H1 (cell line): ENCODE results near the gene CST4. TPM values are rescaled to one million over a fixed set of nuclear protein-coding genes. Genes with fewer than 3 reads are reported as not detected.

Experiments used
- CTCF ChIA-PET: fragments of 300-600 bp; sonication (Branson Sonifier 250); formaldehyde crosslinking; loops from one replicate; lab custom pipeline; 2021; ENCODE audit not compliant: partially characterized antibody; lab: Charles Lee
- POLR2A ChIA-PET: fragments of 300-600 bp; sonication (Branson Sonifier 250); formaldehyde crosslinking; loops from one replicate; lab custom pipeline; 2021; ENCODE audit warnings: inconsistent platforms; ENCODE audit not compliant: partially characterized antibody; lab: Charles Lee
- DNase-seq, 2 experiments: peaks; one replicate each; pipeline versions ENCODE4 v3.0.0 to v3.0.0-alpha.2; 2010 to 2022; ENCODE audit warnings: low spot score in 2 of 2, low read depth in 1 of 2, mixed read lengths in 1 of 2
- FAIRE-seq: peaks from 2 replicates; lab custom pipeline; 2011; peaks lifted over from hg19 to GRCh38; lab: Jason Lieb, UNC
- H2AFZ ChIP-seq: 2 replicates; pipeline ENCODE4 v1.8.1; 2012; ENCODE audit warnings: low read length, inconsistent platforms
- H2AK5ac ChIP-seq: 2 replicates; pipeline ENCODE4 v1.6.1; 2013; ENCODE audit warnings: low read depth, low read length
- H2BK120ac ChIP-seq: replicated peaks from 2 replicates; pipeline ENCODE3; 2013; ENCODE audit warnings: low read depth, low read length, inconsistent platforms
- H2BK12ac ChIP-seq: 2 replicates; pipeline ENCODE4 v1.6.1; 2013; ENCODE audit warnings: low read depth, low read length
- H2BK15ac ChIP-seq: 2 replicates; pipeline ENCODE4 v1.6.1; 2013; ENCODE audit warnings: low read length
- H2BK20ac ChIP-seq: 2 replicates; pipeline ENCODE4 v1.6.1; 2013; ENCODE audit warnings: low read length
- H2BK5ac ChIP-seq: 2 replicates; pipeline ENCODE4 v1.6.1; 2013; ENCODE audit warnings: low read depth, low read length
- H3K14ac ChIP-seq: 2 replicates; pipeline ENCODE4 v1.6.1; 2013; ENCODE audit warnings: inconsistent platforms; ENCODE audit not compliant: insufficient read length
- H3K18ac ChIP-seq: 2 replicates; pipeline ENCODE4 v1.6.1; 2013; ENCODE audit warnings: low read length; ENCODE audit errors: extremely low read depth
- H3K23ac ChIP-seq: 2 replicates; pipeline ENCODE4 v1.6.1; 2013; ENCODE audit warnings: inconsistent platforms; ENCODE audit not compliant: insufficient read length
- H3K23me2 ChIP-seq: 2 replicates; pipeline ENCODE4 v1.6.1; 2013; ENCODE audit warnings: low read depth, low read length
- H3K27ac ChIP-seq: 2 replicates; pipeline ENCODE4 v1.6.1; 2011; ENCODE audit warnings: low read depth, low read length, inconsistent platforms
- H3K27me3 ChIP-seq, 4 experiments: replicated peaks in 1 of 4; 1 replicate in 1 of 4; 2 replicates in 3 of 4; pipeline versions ENCODE4 v1.6.1 to v1.8.1; 2011 to 2013; ENCODE audit warnings: low read length in 3 of 4, mild to moderate bottlenecking in 3 of 4, inconsistent platforms in 2 of 4, mixed read lengths in 2 of 4, moderate library complexity in 1 of 4; ENCODE audit not compliant: control insufficient read depth in 3 of 4, insufficient read depth in 3 of 4; ENCODE audit errors: extremely low read depth in 1 of 4
- H3K36me3 ChIP-seq, 4 experiments: 2 replicates each; pipeline versions ENCODE4 v1.6.1 to v1.8.1; 2011 to 2013; ENCODE audit warnings: mild to moderate bottlenecking in 4 of 4, low read length in 3 of 4, moderate library complexity in 2 of 4, control low read depth in 1 of 4, inconsistent platforms in 1 of 4; ENCODE audit not compliant: insufficient read depth in 4 of 4, control insufficient read depth in 2 of 4
- H3K4ac ChIP-seq: replicated peaks from 2 replicates; pipeline ENCODE3; 2013; ENCODE audit warnings: low read length, low read depth, mixed read lengths, inconsistent platforms; ENCODE audit not compliant: insufficient read length
- H3K4me1 ChIP-seq, 4 experiments: replicated peaks in 1 of 4; 1 replicate in 1 of 4; 2 replicates in 3 of 4; pipeline versions ENCODE4 v1.6.1 to v1.8.1; 2011 to 2013; ENCODE audit warnings: low read length in 3 of 4, inconsistent platforms in 2 of 4, mixed read lengths in 1 of 4; ENCODE audit not compliant: insufficient read depth in 4 of 4, control insufficient read depth in 3 of 4
- H3K4me2 ChIP-seq, 2 experiments: 2 replicates each; pipeline versions ENCODE4 v1.6.1 to v1.8.1; 2011 to 2013; ENCODE audit warnings: low read depth in 2 of 2, low read length in 2 of 2, control low read depth in 1 of 2, inconsistent platforms in 1 of 2, mild to moderate bottlenecking in 1 of 2; ENCODE audit not compliant: insufficient read depth in 1 of 2
- H3K4me3 ChIP-seq, 4 experiments: fragments of 200-600, 300-600 bp in 1 of 4; sonication (generic), shearing (Covaris generic), sonication (Bioruptor Twin) in 1 of 4; 2 replicates each; pipeline versions ENCODE4 v1.5.1 to v1.8.1; 2011 to 2016; ENCODE audit warnings: low read length in 4 of 4, low read depth in 3 of 4, control low read depth in 2 of 4, inconsistent platforms in 2 of 4, mild to moderate bottlenecking in 2 of 4, mixed read lengths in 1 of 4, moderate library complexity in 1 of 4; ENCODE audit not compliant: insufficient read depth in 2 of 4; ENCODE audit errors: extremely low read depth in 1 of 4
- H3K56ac ChIP-seq: replicated peaks from 2 replicates; pipeline ENCODE3; 2013; ENCODE audit warnings: low read depth, mild to moderate bottlenecking, mixed read lengths, low read length, inconsistent platforms; ENCODE audit not compliant: insufficient read length
- H3K79me1 ChIP-seq: 2 replicates; pipeline ENCODE4 v1.6.1; 2013; ENCODE audit warnings: low read depth, low read length, control low read depth
- H3K79me2 ChIP-seq, 2 experiments: 2 replicates each; pipeline versions ENCODE4 v1.6.1 to v1.8.1; 2012 to 2013; ENCODE audit warnings: low read length in 2 of 2, mild to moderate bottlenecking in 2 of 2, inconsistent platforms in 1 of 2; ENCODE audit not compliant: insufficient read depth in 2 of 2, control insufficient read depth in 1 of 2
- H3K9ac ChIP-seq, 4 experiments: replicated peaks in 1 of 4; 1 replicate in 1 of 4; 2 replicates in 3 of 4; pipeline versions ENCODE4 v1.6.1 to v1.8.1; 2011 to 2013; ENCODE audit warnings: low read depth in 3 of 4, low read length in 3 of 4, control low read depth in 2 of 4, mild to moderate bottlenecking in 2 of 4, moderate library complexity in 2 of 4, inconsistent platforms in 1 of 4; ENCODE audit errors: extremely low read depth in 1 of 4
- H3K9me3 ChIP-seq, 2 experiments: 2 replicates each; pipeline versions ENCODE4 v1.6.1 to v1.8.1; 2012 to 2013; ENCODE audit warnings: mild to moderate bottlenecking in 2 of 2, moderate library complexity in 2 of 2, control low read depth in 1 of 2, inconsistent platforms in 1 of 2, low read depth in 1 of 2, low read length in 1 of 2, mixed read lengths in 1 of 2; ENCODE audit not compliant: insufficient read depth in 2 of 2
- H4K20me1 ChIP-seq, 2 experiments: replicated peaks in 1 of 2; 2 replicates each; pipeline versions ENCODE3 to v1.8.1; 2011 to 2013; ENCODE audit warnings: inconsistent platforms in 2 of 2, low read length in 2 of 2, mild to moderate bottlenecking in 1 of 2; ENCODE audit not compliant: insufficient read depth in 2 of 2, control insufficient read depth in 1 of 2
- H4K5ac ChIP-seq: 2 replicates; pipeline ENCODE4 v1.6.1; 2013; ENCODE audit warnings: low read length, low read depth, mixed read lengths, inconsistent platforms; ENCODE audit not compliant: insufficient read length
- H4K8ac ChIP-seq: 2 replicates; pipeline ENCODE4 v1.8.0; 2013; ENCODE audit warnings: mild to moderate bottlenecking, moderate library complexity, low read length, inconsistent platforms; ENCODE audit not compliant: insufficient read depth; ENCODE audit errors: extremely low read depth
- H4K91ac ChIP-seq: replicated peaks from 2 replicates; pipeline ENCODE3; 2013; ENCODE audit warnings: low read length, mixed read lengths, inconsistent platforms; ENCODE audit not compliant: insufficient read length
- EGR1 ChIP-seq: IDR thresholded peaks from 2 replicates; pipeline ENCODE4 v1.6.1; 2011; ENCODE audit warnings: low read depth, low read length, borderline replicate concordance
- FOSL1 ChIP-seq: IDR thresholded peaks from 2 replicates; pipeline ENCODE4 v1.6.1; 2011; ENCODE audit warnings: mild to moderate bottlenecking, low read depth, low read length, moderate library complexity; ENCODE audit not compliant: insufficient read depth
- HDAC2 ChIP-seq, 2 experiments: fragments of 300-600 bp in 1 of 2; sonication (generic) in 1 of 2; IDR thresholded peaks; 2 replicates each; pipeline ENCODE4 v1.6.1; 2011 to 2012; ENCODE audit warnings: low read depth in 2 of 2, low read length in 2 of 2, mild to moderate bottlenecking in 2 of 2, moderate library complexity in 2 of 2, borderline replicate concordance in 1 of 2, inconsistent platforms in 1 of 2
- JUND ChIP-seq: IDR thresholded peaks from 2 replicates; pipeline ENCODE4 v1.6.1; 2011; ENCODE audit warnings: mild to moderate bottlenecking, improper control_type of control experiment, low read length
- SIRT6 ChIP-seq: IDR thresholded peaks from one replicate; pipeline ENCODE4 v1.7.1; 2012; ENCODE audit warnings: low read length, inconsistent platforms
- SIX5 ChIP-seq: IDR thresholded peaks from 2 replicates; pipeline ENCODE4 v1.6.1; 2011; ENCODE audit warnings: mild to moderate bottlenecking, low read depth, low read length
- USF2 ChIP-seq: IDR thresholded peaks from 2 replicates; pipeline ENCODE4 v1.6.1; 2011; ENCODE audit warnings: low read length, improper control_type of control experiment
- WGBS, 2 experiments: shearing (Covaris generic) in 1 of 2; methylation state at CpG; one replicate each; pipeline versions ENCODE4 v1.1.6 to v1.1.7; 2013 to 2015; ENCODE audit warnings: low lambda C conversion rate in 2 of 2, mixed read lengths in 2 of 2, inconsistent platforms in 1 of 2, low coverage in 1 of 2, missing lambda C conversion rate in 1 of 2; ENCODE audit not compliant: insufficient replicate concordance in 2 of 2, insufficient coverage in 1 of 2, insufficient read length in 1 of 2; ENCODE audit errors: extremely low coverage in 1 of 2, missing lambda C conversion rate in 1 of 2; 5-methylcytosine and 5-hydroxymethylcytosine counted together
- polyA plus RNA-seq, 7 experiments: library from polyadenylated mRNA; depleted of rRNA in 3 of 7; stranded (reverse) in 5 of 7; unstranded in 2 of 7; fragments of >200 nt in 5 of 7; fragments of 200-250 nt in 2 of 7; gene quantifications; 1 replicate in 5 of 7; 2 replicates in 1 of 7; 4 replicates in 1 of 7; pipeline versions ENCODE4 v1.2.1 to v1.2.3, GENCODE V29; 2011 to 2013; ENCODE audit warnings: missing spikeins in 2 of 7, mixed read lengths in 2 of 7
- total RNA-seq: library from RNA; stranded (reverse); fragmentation: NEBNext Ultra II Directional; extraction: Animal tissue kit (Norgen Biotek cat#: 25700); gene quantifications from 2 replicates; pipeline ENCODE4 v1.2.1, GENCODE V29; 2021
- TF ChIP-seq, protein P1 (sequence below): IDR thresholded peaks from 2 replicates; pipeline ENCODE4 v1.6.1; 2012; ENCODE audit warnings: inconsistent platforms
- TF ChIP-seq, protein P2 (sequence below): IDR thresholded peaks from 2 replicates; pipeline ENCODE4 v1.6.1; 2012; ENCODE audit warnings: low read length, inconsistent platforms

Gene CST4
- total and polyA plus RNA-seq, 2 of the 8 experiments (the other 6 are each of a cell fraction or from before 2014, with no cell fraction given): not detected

GRCh38 chr20:23658336-23658735, 30.5 kb downstream of the CST4 start:
- no peak overlapping the region for H2BK5ac ChIP-seq
- no peak overlapping the region for H2AFZ ChIP-seq
- no peak overlapping the region for H3K23ac ChIP-seq
- H4K5ac ChIP-seq: no peak overlapping the region
- no peaks in the 10 kb centered on the region for H3K79me2 ChIP-seq
- ChIA-PET POLR2A (no interaction called here), CTCF (interaction anchor here (0.7 to 1.9 kb wide), 4 partner anchors 10 to 216 kb away, joined by 3 to 8 read pairs (median 3); no protein-coding TSS in a partner anchor)
- no peaks in the 10 kb centered on the region for H3K79me1 ChIP-seq
- no peak overlapping the region for H3K4me3 ChIP-seq
- no peak overlapping the region for H3K18ac ChIP-seq
- no peak overlapping the region for H2BK120ac ChIP-seq
- H3K4me1 ChIP-seq: peaks cover 0 to 5% (median 0%) of the 10 kb centered on the region in 4 experiments; a peak in 2 of 7 replicates
- FAIRE-seq (no peak), DNase-seq (no peak)
- H4K20me1 ChIP-seq: peaks cover 0 to 3% of the 10 kb centered on the region in 2 experiments
- no peak overlapping the region for H4K8ac ChIP-seq
- no peaks in the 10 kb centered on the region; a peak in 1 of 7 replicates for H3K27me3 ChIP-seq
- no peak overlapping the region for H3K27ac ChIP-seq
- no peak overlapping the region for H2BK12ac ChIP-seq
- no peak overlapping the region for H3K56ac ChIP-seq
- H3K23me2 ChIP-seq: peaks cover 5% of the 10 kb centered on the region
- H3K9me3 ChIP-seq: no peaks in the 10 kb centered on the region
- H2BK20ac ChIP-seq: no peak overlapping the region
- no peak overlapping the region for H2AK5ac ChIP-seq
- H3K4me2 ChIP-seq: no peak overlapping the region
- TF ChIP-seq JUND: no peak
- no peak for TF ChIP-seq SIX5
- TF ChIP-seq, protein P1, sequence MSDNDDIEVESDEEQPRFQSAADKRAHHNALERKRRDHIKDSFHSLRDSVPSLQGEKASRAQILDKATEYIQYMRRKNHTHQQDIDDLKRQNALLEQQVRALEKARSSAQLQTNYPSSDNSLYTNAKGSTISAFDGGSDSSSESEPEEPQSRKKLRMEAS: no peak
- TF ChIP-seq USF2: no peak
- no peak for TF ChIP-seq EGR1
- no peak for TF ChIP-seq HDAC2 (IDR thresholded peaks at IDR 0.05; ENCODE audit: borderline replicate concordance in 1 of 2, low read depth in 2 of 2, low read length in 2 of 2)
- no peak for TF ChIP-seq SIRT6
- TF ChIP-seq, protein P2, sequence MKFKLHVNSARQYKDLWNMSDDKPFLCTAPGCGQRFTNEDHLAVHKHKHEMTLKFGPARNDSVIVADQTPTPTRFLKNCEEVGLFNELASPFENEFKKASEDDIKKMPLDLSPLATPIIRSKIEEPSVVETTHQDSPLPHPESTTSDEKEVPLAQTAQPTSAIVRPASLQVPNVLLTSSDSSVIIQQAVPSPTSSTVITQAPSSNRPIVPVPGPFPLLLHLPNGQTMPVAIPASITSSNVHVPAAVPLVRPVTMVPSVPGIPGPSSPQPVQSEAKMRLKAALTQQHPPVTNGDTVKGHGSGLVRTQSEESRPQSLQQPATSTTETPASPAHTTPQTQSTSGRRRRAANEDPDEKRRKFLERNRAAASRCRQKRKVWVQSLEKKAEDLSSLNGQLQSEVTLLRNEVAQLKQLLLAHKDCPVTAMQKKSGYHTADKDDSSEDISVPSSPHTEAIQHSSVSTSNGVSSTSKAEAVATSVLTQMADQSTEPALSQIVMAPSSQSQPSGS: no peak
- no peak for TF ChIP-seq FOSL1
- 0 out of 2 replicates have a peak overlapping the region, but pooled peaks have one; percentile 40 for H2BK15ac ChIP-seq
- H4K91ac ChIP-seq: no peak overlapping the region
- H3K14ac ChIP-seq: no peak overlapping the region
- no peak overlapping the region; a peak in 1 of 7 replicates for H3K9ac ChIP-seq
- 72% methylated on average over 2 of the region's 2 CpGs; no CpG with 5 or more reads in 1 of the 2 experiments for WGBS, 2 experiments
- H3K36me3 ChIP-seq: no peaks in the 10 kb centered on the region
- no peak overlapping the region for H3K4ac ChIP-seq
